GM21381 (cell line): Measurements from ENCODE around the gene UPK1A.
"Not testable (repeated sequence)": the region's sequence is repeated elsewhere in the genome, so short reads cannot be mapped to it uniquely, and the experiment has no call there.

Experiments used
- ATAC-seq: cut with Tn5 transposase; IDR thresholded peaks from one replicate; pipeline ENCODE4 v1.9.1; 2021; ENCODE audit warnings: mild to moderate bottlenecking, moderate library complexity; ENCODE audit not compliant: unreplicated experiment

The UPK1A gene

DNA sequence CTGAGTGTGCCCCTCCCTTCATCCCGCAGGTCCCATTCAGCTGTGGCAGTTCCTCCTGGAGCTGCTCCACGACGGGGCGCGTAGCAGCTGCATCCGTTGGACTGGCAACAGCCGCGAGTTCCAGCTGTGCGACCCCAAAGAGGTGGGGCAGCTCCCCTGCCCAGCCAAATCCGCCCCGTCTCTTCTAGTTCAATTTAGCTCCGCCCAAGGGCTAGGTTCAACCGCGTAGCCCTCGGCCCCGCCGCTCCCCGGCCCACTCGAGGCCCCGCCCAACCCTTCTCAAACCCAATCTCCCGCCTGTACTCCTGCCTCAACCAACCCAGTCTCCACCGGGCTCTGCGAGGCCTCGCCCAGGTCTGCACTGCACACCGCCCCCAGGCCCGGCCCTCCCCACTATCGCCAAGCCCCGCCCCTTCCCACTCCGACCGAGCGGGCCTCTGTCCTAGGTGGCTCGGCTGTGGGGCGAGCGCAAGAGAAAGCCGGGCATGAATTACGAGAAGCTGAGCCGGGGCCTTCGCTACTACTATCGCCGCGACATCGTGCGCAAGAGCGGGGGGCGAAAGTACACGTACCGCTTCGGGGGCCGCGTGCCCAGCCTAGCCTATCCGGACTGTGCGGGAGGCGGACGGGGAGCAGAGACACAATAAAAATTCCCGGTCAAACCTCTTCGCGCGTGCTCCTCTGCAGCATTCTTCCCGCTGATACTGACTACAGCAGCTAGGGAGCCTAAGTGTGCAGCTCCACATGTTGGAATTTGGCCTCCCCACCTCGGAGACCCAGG lies 21.9 kb upstream of the UPK1A start:
- ATAC-seq: peak; percentile 66

- ATAC-seq: no peak
Measured at GRCh38 chr19:35644987-35645679, 21.2 kb upstream of the UPK1A start.

GRCh38 chr19:35645680-35646511 lies 20.4 kb upstream of the UPK1A start:
- ATAC-seq: no peak

DNA sequence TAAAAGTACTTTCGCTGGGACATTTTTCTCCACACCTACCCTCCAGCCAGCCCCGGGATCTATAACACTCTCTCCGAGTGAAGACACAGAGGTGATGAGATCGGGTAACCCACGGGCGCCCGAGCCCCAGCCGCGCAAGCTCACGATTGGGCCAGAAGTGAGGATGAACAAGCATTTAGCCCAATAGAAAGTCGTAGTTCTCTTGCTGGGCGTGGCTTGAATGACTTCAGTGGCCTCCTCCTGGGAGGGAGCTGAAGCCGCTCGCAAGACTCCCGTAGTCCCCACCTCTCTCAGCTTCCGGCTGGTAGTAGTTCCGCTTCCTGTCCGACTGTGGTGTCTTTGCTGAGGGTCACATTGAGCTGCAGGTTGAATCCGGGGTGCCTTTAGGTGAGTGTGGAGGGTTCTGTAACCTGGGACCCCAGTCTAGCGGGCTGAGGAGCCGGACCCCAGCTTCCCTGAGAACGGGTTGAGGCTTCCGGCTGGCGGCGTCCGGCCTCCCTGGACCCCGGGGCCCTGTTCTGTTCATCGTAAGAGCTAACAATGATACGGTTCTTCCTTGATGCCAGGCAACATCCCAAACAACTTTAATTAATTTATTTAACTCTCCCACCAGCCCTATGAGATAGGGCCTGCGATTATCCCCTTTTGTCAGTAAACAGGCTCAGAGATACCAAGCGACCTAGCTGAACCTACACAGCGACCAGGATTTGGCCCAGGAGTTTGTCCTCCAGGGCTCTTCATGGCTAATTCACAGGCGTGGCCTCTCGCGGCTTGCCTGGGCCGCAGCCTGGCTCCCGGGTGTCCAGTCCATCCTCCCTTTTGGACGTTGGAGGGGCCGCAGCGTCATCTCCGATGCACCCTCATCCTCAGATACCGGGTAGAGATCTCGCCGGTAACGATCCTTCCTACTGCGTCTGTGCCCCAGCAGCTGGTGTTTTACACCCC lies 18.0 kb upstream of the UPK1A start, which contains the start of gene COX6B1:
Gene COX6B1 (plus strand): TSS at position 307 of the 945 bp plus-strand sequence. CDS start 2,921 bp downstream, outside the sequence.
- ATAC-seq: peak; percentile 53

DNA sequence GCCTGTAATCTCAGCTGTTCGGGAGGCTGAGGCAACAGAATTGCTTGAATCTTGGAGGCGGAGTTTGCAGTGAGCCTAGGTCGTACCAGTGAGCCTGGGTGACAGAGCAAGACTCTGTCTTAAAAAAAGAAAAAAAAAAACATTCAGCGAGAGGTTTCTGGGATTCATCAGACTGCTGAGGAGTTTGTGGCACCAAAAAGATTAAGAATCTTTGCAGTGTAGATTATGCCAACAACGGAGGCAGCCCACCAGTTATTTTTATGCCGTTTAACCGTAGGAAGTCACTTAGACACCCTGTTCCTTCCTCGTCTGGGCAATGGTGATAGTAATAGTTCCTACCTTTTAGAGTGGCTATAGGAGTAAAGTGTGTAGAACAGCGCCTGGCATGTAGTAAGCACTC lies 15.7 kb upstream of the UPK1A start:
- no peak for ATAC-seq

- not testable (repeated sequence) for ATAC-seq
Measured at GRCh38 chr19:35654828-35655227, 11.5 kb upstream of the UPK1A start.

DNA sequence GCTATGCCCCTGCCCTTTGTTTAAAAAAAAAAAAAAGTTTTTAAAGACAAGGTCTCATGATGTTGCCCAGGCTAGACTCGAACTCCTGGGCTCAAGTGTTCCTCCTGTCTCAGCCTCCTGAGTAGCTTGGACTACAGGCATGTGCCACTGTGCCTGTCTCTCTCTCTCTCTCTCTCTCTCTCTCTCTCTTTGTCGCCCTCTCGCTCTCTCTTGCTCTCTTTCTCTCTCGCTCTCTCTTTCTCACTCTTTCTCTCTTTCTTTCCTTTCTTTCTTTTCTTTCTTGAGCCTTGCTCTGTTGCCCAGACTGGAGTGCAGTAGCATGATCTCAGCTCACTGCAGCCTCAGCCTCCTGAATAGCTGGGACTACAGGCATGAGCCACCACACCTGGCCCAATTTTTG lies 10.7 kb upstream of the UPK1A start:
- no peak for ATAC-seq

GRCh38 chr19:35656700-35657099 lies 9.6 kb upstream of the UPK1A start:
- no peak for ATAC-seq

GRCh38 chr19:35657904-35658700 lies 8.2 kb upstream of the UPK1A start:
- no peak for ATAC-seq

DNA sequence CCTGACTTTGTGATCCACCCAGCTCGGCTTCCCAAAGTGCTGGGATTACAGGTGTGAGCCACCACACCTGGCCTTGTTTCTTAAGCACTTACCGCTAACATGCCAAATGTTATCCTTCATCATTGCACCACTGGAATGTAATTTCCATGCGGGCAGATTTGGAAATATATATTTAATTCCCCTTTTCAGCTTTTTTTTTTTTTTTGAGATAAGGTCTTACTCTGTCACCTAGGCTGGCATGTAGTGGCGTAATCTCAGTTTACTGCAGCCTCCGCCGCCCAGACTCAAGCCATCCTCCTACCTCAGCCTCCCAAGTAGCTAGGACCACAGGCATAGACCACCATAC lies 4.3 kb upstream of the UPK1A start:
- no peak for ATAC-seq

DNA sequence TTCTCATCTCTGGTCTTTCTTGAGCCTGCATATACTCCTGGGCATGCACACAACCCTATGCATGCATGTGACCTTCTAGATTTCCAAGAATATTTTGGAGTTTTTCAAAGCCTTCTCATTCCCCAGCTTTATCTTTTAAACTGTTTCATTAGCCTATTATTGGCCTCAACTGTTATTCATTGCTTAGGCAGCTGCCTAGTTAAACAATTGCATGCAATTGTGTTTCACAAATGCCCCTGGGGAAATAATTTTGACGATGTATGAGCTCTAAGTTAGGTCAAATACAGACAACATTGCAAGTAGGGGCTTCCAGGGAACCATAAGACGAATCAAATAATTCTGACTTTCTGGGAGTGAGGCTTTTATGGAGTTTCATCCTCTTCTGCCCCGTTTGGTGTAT lies 2.3 kb upstream of the UPK1A start:
- no peak for ATAC-seq

DNA sequence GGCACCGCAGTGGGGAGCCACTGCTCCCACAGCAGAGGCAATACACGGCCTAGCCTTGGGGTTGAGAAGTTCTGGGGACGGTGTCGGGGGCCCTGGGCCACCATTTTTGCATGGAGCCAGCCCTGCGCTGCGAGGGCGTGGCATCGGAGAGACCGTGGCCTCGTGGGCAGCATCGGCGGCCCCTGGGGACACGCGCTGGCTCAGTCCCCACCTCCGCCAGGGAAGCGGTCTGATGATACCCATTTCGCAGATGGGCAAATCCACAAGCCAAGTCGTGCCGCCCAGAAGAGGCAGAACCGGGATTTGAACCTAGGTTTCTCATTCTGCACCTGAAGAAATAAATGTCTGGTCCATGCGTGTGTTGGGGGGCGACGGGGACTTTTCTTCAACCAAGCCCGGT lies 1.2 kb upstream of the UPK1A start:
- no peak for ATAC-seq

- no peak for ATAC-seq
Measured at GRCh38 chr19:35665604-35666003, 713 bp upstream of the UPK1A start.

- ATAC-seq: no peak
Measured at GRCh38 chr19:35669566-35669965, 3.2 kb downstream of the UPK1A start.

DNA sequence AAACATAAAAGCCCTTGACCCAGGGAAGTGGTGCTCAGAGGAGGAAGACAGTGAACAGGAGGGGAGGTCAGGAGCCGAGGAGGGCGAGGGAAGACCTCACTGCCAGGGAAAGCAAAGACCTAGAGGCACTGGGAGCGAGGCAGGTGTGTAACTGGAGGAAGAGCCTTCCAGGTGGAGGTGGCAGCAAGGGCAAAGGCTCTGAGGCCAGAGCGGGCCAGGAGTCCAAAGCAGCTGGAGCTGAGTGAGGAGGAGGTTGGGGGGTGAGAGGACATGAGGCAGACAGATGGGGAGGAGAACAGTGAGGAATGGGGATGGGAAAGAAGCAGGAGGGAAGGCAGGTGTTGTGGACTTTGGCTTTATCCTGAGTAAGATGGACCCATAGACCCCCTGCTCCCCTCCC lies 3.7 kb downstream of the UPK1A start:
- ATAC-seq: no peak

DNA sequence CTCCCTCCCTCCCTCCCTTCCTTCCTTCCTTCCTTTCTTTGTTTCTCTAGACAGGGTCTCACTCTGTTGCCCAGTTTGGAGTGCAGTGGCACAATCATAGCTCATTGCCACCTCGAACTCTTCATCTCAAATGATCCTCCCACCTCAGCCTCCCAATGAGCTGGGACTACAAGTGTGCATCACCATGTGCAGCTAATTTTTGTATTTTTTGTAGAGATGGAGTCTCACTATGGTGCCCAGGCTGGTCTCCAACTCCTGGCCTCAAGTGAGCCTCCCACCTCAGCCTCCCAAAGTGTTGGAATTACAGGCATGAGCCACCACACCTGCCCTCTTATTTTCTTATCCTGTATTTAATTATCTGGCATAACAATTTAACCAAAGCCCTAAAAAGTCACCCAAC lies 4.4 kb downstream of the UPK1A start:
- ATAC-seq: no peak

DNA sequence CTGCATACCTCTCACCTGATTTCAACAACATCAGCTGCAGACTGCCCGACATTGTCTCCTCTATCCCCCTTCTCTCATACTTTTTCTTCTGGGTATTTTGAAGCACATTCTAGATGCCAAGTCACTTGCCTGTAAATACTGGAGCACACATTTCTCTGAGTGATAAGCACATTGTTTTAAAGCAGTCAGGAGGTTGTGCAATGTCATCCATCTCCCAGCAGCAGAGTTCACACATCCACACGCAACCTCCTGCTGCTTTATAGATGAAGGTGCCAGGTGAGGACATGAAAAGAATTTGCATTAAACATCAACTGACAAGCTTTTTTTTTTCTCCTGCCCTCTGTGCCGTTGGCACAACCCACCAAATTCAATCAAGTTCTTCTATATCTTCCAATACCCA lies 5.5 kb downstream of the UPK1A start:
- ATAC-seq: no peak

DNA sequence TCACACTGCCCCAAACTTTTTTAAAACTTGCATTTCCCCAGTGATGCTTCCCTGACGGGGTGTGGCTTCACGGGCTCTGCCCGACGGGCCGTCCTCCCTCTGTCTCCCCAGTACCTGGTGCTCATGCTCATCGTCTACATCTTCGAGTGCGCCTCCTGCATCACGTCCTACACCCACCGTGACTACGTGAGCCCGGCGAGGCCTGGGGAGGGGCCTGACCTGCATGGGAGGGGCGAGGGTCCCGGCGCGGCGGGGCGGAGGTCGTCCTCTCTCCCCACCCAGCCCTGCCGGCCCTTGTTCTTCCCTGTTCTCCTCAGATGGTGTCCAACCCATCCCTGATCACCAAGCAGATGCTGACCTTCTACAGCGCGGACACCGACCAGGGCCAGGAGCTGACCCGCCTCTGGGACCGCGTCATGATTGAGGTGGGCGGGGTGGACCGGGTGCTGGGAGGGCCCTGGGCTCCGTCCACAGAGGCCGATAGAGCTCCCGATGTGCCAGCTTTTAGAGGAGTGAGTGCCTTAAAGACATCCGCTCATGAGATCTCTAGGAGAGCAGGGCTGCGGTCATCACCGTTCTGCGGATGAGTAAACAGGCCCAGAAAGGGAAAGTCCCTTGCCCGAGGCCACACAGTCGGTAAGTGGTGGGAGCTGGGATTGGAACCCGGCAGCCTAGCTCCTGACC lies 6.9 kb downstream of the UPK1A start:
- ATAC-seq: no peak

- ATAC-seq: no peak
Measured at GRCh38 chr19:35675589-35676140, 9.3 kb downstream of the UPK1A start.
